ENCODE data around the gene IER5. TPM values are rescaled to one million over a fixed set of nuclear protein-coding genes. Genes with fewer than 3 reads are reported as not detected.
"Not testable (repeated sequence)": the region's sequence is repeated elsewhere in the genome, so short reads cannot be mapped to it uniquely, and the experiment has no call there.

IER5 gene
- total RNA-seq, 2 experiments from 2014 or later = 50.4 to 67.0 TPM

GRCh38 chr1:181114574-181115367, 26.3 kb downstream of the IER5 start:
- ATAC-seq (no peak), DNase-seq (no peak)
- Mint-ChIP-seq H3K27ac (no peak overlapping the region), H3K27me3 (peaks cover 31% of the 10 kb centered on the region), H3K4me3 (no peak overlapping the region), H3K36me3 (no peaks in the 10 kb centered on the region), H3K4me1 (peaks cover 7% of the 10 kb centered on the region), H3K9me3 (ENCODE audit: low read depth) (no peaks in the 10 kb centered on the region)
- CTCF ChIA-PET = interaction anchor here (0.9 to 2.3 kb wide), 7 partner anchors 10 to 233 kb away, joined by 3 to 8 read pairs (median 3); no protein-coding TSS in a partner anchor

GRCh38 chr1:181115368-181115684, 26.8 kb downstream of the IER5 start:
- Mint-ChIP-seq H3K27ac (no peak overlapping the region), H3K27me3 (peaks cover 26% of the 10 kb centered on the region), H3K4me1 (peaks cover 7% of the 10 kb centered on the region), H3K36me3 (no peaks in the 10 kb centered on the region), H3K9me3 (ENCODE audit: low read depth) (no peaks in the 10 kb centered on the region), H3K4me3 (no peak overlapping the region)
- CTCF ChIA-PET = interaction anchor here (0.9 to 2.3 kb wide), 4 partner anchors 10 to 27 kb away, joined by 3 to 8 read pairs (median 4); no protein-coding TSS in a partner anchor
- DNase-seq (no peak), ATAC-seq (no peak)

- H3K27ac Mint-ChIP-seq; ATAC-seq; H3K36me3 Mint-ChIP-seq; DNase-seq; H3K9me3 Mint-ChIP-seq (ENCODE audit: low read depth); H3K4me3 Mint-ChIP-seq: not testable (repeated sequence)
- Mint-ChIP-seq H3K27me3 (peaks cover 22% of the 10 kb centered on the region), H3K4me1 (peaks cover 10% of the 10 kb centered on the region)
- CTCF ChIA-PET = interaction anchor here (1.1 to 1.5 kb wide), 2 partner anchors 11 to 25 kb away, joined by 3 to 5 read pairs; no protein-coding TSS in a partner anchor
Measured at GRCh38 chr1:181115971-181116370, 27.5 kb downstream of the IER5 start.

GRCh38 chr1:181116819-181117390, 28.4 kb downstream of the IER5 start:
- no peaks in the 10 kb centered on the region for H3K9me3 Mint-ChIP-seq (ENCODE audit: low read depth)
- H3K36me3 Mint-ChIP-seq = no peaks in the 10 kb centered on the region
- CTCF ChIA-PET = interaction anchor here (0.6 to 2.1 kb wide), 7 partner anchors 10 to 49 kb away, joined by 3 to 8 read pairs (median 3); no protein-coding TSS in a partner anchor

GRCh38 chr1:181117648-181118449, 29.3 kb downstream of the IER5 start:
- H3K4me3 Mint-ChIP-seq = no peak overlapping the region
- no peaks in the 10 kb centered on the region for H3K36me3 Mint-ChIP-seq
- ATAC-seq = no peak
- no peak overlapping the region for H3K27ac Mint-ChIP-seq
- H3K4me1 Mint-ChIP-seq = peaks cover 11% of the 10 kb centered on the region
- peaks cover 10% of the 10 kb centered on the region for H3K27me3 Mint-ChIP-seq
- no peak for DNase-seq
- H3K9me3 Mint-ChIP-seq (ENCODE audit: low read depth) = no peaks in the 10 kb centered on the region
- CTCF ChIA-PET = interaction anchor here (1.1 to 2.1 kb wide), 6 partner anchors 9 to 48 kb away, joined by 3 to 8 read pairs (median 3); no protein-coding TSS in a partner anchor

More at GRCh38 chr1:181116819-181117390, 28.4 kb downstream of the IER5 start:
- DNase-seq (no peak), ATAC-seq (no peak)
- H3K27ac Mint-ChIP-seq = no peak overlapping the region
- H3K4me1 Mint-ChIP-seq = peaks cover 11% of the 10 kb centered on the region
- no peak overlapping the region for H3K4me3 Mint-ChIP-seq
- peaks cover 16% of the 10 kb centered on the region for H3K27me3 Mint-ChIP-seq

- peaks cover 11% of the 10 kb centered on the region for H3K4me1 Mint-ChIP-seq
- CTCF ChIA-PET = interaction anchor here (1.6 kb wide), 1 partner anchor 16 kb away, joined by 3 read pairs; no protein-coding TSS in a partner anchor
- H3K9me3 Mint-ChIP-seq (ENCODE audit: low read depth) = no peaks in the 10 kb centered on the region
- no peak overlapping the region for H3K27ac Mint-ChIP-seq
- DNase-seq (no peak), ATAC-seq (no peak)
- no peaks in the 10 kb centered on the region for H3K36me3 Mint-ChIP-seq
- H3K27me3 Mint-ChIP-seq = peaks cover 10% of the 10 kb centered on the region
- no peak overlapping the region for H3K4me3 Mint-ChIP-seq
Measured at GRCh38 chr1:181119093-181119989, 30.8 kb downstream of the IER5 start.

- no peak for ATAC-seq
- CTCF ChIA-PET = interaction anchor here (2.0 kb wide), 1 partner anchor 15 kb away, joined by 6 read pairs; no protein-coding TSS in a partner anchor
Measured at GRCh38 chr1:181120924-181121323, 32.4 kb downstream of the IER5 start.

GRCh38 chr1:181121498-181121897, 33.0 kb downstream of the IER5 start:
- Mint-ChIP-seq H3K27me3 (peaks cover 10% of the 10 kb centered on the region), H3K36me3 (no peaks in the 10 kb centered on the region), H3K27ac (no peak overlapping the region), H3K4me1 (peaks cover 13% of the 10 kb centered on the region), H3K4me3 (no peak overlapping the region), H3K9me3 (ENCODE audit: low read depth) (no peaks in the 10 kb centered on the region)
- ATAC-seq (no peak), DNase-seq (no peak)
- CTCF ChIA-PET = interaction anchor here (1.3 to 2.0 kb wide), 2 partner anchors 16 to 21 kb away, joined by 5 to 6 read pairs; no protein-coding TSS in a partner anchor

More at GRCh38 chr1:181120924-181121323, 32.4 kb downstream of the IER5 start:
- no peak overlapping the region for H3K27ac Mint-ChIP-seq
- H3K27me3 Mint-ChIP-seq = peaks cover 10% of the 10 kb centered on the region
- no peak overlapping the region for H3K4me3 Mint-ChIP-seq
- peaks cover 10% of the 10 kb centered on the region for H3K4me1 Mint-ChIP-seq
- H3K9me3 Mint-ChIP-seq (ENCODE audit: low read depth) = no peaks in the 10 kb centered on the region
- no peak for DNase-seq
- H3K36me3 Mint-ChIP-seq = no peaks in the 10 kb centered on the region

- Mint-ChIP-seq H3K4me1 (peaks cover 18% of the 10 kb centered on the region), H3K36me3 (no peaks in the 10 kb centered on the region), H3K27ac (no peak overlapping the region), H3K9me3 (ENCODE audit: low read depth) (no peaks in the 10 kb centered on the region), H3K4me3 (no peak overlapping the region), H3K27me3 (peaks cover 10% of the 10 kb centered on the region)
- CTCF ChIA-PET = interaction anchor here (1.3 to 2.0 kb wide), 3 partner anchors 11 to 20 kb away, joined by 4 to 6 read pairs (median 5); no protein-coding TSS in a partner anchor
- ATAC-seq (no peak), DNase-seq (no peak)
Measured at GRCh38 chr1:181122222-181122621, 33.7 kb downstream of the IER5 start.

- Mint-ChIP-seq H3K36me3 (no peaks in the 10 kb centered on the region), H3K27ac (no peak overlapping the region), H3K27me3 (peaks cover 8% of the 10 kb centered on the region), H3K9me3 (ENCODE audit: low read depth) (no peaks in the 10 kb centered on the region), H3K4me1 (peaks cover 26% of the 10 kb centered on the region), H3K4me3 (no peak overlapping the region)
- DNase-seq (no peak), ATAC-seq (no peak)
- CTCF ChIA-PET = interaction anchor here (0.9 to 2.0 kb wide), 4 partner anchors 10 to 607 kb away, joined by 3 to 6 read pairs (median 4); no protein-coding TSS in a partner anchor
Measured at GRCh38 chr1:181123173-181123572, 34.7 kb downstream of the IER5 start.

- no peaks in the 10 kb centered on the region for H3K9me3 Mint-ChIP-seq (ENCODE audit: low read depth)
- H3K27ac Mint-ChIP-seq = no peak overlapping the region
- DNase-seq (no peak), ATAC-seq (no peak)
- peaks cover 7% of the 10 kb centered on the region for H3K27me3 Mint-ChIP-seq
- no peak overlapping the region for H3K4me3 Mint-ChIP-seq
- peaks cover 36% of the 10 kb centered on the region for H3K4me1 Mint-ChIP-seq
- CTCF ChIA-PET = interaction anchor here (1.2 to 1.6 kb wide), 2 partner anchors 17 to 18 kb away, joined by 3 to 4 read pairs; no protein-coding TSS in a partner anchor
- no peaks in the 10 kb centered on the region for H3K36me3 Mint-ChIP-seq
Measured at GRCh38 chr1:181124291-181124751, 35.8 kb downstream of the IER5 start.

- DNase-seq (no peak), ATAC-seq (no peak)
- CTCF ChIA-PET = interaction anchor here (0.8 to 2.6 kb wide), 5 partner anchors 9 to 88 kb away, joined by 3 to 17 read pairs (median 8); no protein-coding TSS in a partner anchor
- Mint-ChIP-seq H3K4me3 (no peak overlapping the region), H3K9me3 (ENCODE audit: low read depth) (no peaks in the 10 kb centered on the region), H3K4me1 (peaks cover 38% of the 10 kb centered on the region), H3K27me3 (no peaks in the 10 kb centered on the region), H3K27ac (no peak overlapping the region), H3K36me3 (no peaks in the 10 kb centered on the region)
Measured at GRCh38 chr1:181126289-181126688, 37.8 kb downstream of the IER5 start.

All from activated CD8-positive, alpha-beta memory T cell treated with anti-CD3 and anti-CD28 coated beads, Interleukin-2, amount 10 ng/mL, durations not matched to agents 7 days and 5 days (primary cell).